ENCODE data around the gene STAC3.

STAC3 gene

DNA sequence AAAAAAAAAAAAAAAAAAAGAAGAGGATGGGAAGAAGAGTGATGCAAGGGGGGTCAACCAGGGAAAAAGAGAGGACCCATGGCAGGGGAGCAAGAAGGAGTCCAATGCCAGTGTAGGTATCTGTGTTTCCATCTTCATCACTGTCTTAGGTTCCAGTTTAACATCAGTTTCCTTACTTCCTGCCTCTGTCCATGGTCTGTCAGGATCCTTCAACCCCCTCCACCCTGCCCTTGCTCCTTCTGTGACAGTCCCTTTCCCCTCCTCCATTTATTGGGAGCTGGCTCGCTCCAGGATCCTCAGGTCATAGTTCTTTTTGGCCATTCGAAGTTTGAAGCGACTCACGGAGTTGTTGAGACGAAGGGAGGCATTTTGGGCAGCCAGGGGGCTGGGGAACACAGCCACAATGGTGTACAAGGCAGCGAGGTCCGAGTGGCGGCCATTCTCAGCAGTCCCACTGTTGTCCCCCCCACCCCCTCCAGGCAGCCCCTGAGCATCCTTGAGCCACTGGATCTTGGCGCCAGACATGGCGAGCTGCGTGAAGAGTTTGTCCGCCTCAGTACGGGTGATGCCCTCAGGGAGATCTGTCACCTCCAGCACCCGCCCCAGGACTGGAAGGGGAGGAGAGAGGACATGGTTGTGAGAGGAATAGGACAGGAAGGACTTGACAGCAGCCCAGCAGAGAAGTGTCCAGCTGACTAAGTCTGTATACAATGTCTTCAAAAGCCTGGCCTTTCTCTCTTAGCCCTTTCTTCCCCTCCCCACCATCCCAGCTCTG is 3.7 kb upstream of the STAC3 start:
- no peak for DNase-seq (ENCODE audit: low read depth)

DNA sequence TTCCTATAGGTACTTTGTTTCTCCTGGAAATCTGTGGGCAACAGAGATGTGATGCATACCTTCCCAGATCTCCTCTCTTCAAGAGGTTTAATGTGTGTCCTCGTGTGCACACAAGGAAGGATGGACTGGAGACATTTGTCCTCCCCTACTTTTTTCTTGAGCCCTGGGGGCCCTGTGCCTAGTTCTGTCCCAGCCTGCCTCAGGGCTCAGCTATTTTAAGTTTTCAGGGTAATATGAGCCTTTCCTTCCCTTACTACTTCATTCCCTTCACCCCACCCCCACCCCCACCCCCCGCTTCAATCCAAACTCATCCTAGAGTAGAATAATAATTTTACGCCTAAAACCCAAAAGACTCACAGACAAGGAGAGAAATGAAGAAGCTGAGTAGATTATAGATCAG is 446 bp downstream of the STAC3 start:
- DNase-seq (ENCODE audit: low read depth): no peak

DNA sequence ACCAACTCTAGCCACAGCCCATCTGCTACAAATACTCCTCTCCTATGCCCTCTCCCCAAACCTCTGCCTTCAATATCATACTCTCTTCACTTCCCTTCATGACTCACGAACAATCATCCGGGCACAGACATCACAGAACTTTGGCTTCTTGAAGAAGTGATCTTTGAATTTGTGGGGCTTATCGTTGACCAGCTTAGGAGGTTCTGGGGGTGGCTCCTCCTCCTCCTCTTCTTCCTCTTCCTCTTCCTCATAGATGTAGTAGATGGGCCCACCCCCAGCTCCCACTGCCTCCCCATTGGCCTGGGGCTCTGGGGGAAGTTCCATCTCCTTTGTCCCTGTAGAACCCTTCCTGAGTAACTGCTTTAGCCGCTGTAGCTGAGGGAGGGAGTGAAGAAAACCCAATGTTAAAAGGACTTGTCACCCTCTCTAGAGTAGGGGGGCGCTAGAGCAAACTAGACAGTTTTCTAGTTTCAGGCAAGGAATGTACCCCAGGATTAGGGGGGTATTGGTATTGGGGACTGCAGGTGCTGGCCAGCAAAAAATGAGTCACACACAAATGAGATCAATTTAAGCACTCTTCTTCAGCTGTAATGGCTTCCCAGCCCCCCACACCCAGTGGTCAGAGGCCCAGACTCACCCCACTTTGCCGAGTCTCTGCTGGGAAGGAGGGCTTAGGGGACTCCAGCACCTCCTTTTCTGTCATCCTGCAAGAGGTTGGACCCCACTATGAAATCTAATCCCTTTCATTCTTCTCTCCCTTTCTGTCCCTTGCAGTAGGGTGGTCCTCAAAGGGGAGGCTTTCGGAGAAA is 1.8 kb downstream of the STAC3 start:
- no peak for DNase-seq (ENCODE audit: low read depth)

DNA sequence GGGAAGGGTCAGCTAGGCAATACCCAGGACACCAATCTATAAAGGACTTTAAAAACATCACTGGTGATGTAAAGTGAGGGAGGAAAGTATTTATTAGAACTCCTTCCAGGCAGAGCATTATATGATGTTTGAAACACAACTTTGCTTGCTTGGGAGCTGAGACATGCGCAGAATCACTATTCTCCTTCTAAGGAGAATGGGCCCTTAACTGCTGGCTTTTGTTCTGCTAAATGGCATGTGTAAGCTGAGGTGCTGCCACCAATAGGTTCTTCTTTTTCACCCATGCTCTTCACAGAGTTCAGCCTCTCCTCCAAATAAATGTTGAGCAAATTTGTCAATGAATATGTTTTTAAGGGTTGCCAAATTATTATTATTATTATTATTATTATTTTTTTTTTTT is 3.9 kb downstream of the STAC3 start:
- DNase-seq (ENCODE audit: low read depth): no peak

DNA sequence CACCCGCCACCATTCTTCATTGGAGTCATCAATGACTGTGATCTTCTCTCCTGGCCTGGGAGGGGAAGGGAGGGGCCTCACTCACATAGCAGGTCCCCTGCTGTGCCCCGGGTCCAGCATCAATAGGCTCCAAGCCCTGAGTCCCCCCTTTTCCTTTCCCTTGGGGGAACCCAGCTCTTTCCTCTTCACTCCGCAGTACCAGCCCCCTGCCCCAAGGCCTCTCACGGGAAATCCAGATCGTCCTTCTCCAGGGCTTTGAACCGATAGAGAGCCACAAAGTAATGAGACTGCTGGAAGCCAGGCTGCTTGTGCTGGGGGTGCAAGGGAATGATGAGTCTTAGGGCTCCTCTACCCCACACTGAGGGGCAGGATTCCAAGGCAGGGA is 6.7 kb downstream of the STAC3 start:
- no peak for DNase-seq (ENCODE audit: low read depth)

DNA sequence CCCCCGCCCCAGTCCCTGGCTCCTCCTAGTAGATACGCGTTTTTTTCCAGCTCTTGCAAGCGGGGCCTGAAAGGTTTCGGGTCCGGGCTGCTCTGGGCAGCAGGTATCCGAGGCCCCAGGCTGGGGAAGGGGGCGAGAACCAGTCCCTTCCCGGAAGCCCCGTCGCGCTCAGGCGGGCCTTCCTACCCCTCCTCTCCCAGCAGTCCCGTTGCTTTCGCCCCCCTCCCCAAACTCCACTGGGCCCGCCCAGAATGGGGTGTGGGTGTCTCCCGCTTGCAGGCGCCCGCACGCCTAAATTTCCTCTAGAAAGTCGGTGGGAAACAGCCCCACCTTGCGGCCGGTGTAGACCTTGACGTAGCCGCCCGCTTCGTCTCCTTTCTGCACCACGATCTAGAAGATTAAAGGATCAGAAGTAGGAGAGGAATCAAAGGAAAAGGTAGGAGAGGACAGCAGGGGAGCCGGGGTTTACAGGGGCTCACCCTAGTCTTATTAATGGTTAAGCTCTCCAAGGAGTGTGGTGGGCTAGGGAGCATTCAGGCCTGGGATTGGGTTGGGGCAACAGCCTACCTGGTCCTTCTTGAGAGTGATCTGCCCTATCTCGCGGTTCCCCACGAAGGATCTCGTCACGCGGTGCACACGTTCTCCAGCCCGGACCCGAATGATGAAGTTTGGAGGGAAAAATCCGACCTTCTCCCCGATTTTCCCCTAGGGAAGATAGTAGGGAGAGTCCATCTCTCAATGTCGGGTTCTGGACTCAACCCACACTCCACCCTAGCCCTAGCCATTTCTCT is 7.3 kb downstream of the STAC3 start:
- DNase-seq (ENCODE audit: low read depth): peak; percentile 79

DNA sequence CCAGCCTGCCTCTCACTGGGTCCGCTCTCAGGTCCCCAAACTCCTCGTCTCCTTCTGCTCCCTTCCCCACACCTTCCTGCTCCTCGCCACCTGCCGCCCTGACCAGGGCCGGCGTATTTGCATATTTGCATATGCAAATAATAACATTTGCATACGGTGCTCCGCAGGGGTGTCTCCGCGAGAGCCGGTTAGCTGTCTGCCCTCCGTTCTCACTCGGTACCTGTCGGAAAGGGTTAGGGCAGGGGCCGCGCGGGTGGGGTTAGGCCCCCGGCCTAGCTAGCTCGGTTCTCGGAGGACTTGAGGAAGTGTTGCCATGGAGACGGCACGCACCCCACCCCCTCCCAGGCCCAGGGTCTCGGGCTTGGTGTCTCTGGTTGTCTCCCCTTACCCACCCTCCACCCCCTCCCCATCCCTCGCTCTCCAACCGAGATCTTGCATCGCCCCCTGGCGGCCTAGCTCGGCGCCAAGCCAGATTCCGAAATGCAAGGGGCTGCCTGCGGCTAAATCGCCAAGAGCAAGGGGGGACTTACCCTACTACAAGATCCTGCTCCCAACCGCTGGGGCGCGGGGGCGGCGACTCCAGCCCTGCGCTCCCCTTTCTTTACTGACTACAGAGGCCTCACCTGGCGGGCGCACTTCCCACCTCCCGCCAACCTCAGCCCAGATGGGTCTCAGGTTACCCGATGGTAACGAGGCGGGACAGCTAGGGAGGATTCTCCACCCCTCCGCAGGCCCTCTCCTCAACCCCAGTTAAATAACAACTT is 8.1 kb downstream of the STAC3 start:
- peak; percentile 65 for DNase-seq (ENCODE audit: low read depth)

DNA sequence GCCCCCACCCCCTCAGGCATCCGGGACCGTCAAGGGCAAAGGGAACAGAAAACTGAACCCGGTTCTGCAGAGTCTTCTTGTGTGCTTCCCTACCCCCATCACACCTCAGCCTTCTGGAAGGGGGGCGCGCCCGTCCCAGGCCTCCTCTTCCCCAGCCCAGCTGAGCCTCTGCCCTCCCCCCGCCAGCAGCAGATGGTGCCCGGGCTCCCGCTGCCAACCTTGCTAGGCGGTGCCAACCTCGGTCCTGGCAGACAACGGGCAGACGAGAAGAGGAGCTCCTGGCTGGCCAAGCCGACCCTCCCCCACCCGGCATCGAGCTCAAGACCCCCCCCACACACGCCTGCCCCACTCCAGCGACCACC is 8.7 kb downstream of the STAC3 start:
- no peak for DNase-seq (ENCODE audit: low read depth)

DNA sequence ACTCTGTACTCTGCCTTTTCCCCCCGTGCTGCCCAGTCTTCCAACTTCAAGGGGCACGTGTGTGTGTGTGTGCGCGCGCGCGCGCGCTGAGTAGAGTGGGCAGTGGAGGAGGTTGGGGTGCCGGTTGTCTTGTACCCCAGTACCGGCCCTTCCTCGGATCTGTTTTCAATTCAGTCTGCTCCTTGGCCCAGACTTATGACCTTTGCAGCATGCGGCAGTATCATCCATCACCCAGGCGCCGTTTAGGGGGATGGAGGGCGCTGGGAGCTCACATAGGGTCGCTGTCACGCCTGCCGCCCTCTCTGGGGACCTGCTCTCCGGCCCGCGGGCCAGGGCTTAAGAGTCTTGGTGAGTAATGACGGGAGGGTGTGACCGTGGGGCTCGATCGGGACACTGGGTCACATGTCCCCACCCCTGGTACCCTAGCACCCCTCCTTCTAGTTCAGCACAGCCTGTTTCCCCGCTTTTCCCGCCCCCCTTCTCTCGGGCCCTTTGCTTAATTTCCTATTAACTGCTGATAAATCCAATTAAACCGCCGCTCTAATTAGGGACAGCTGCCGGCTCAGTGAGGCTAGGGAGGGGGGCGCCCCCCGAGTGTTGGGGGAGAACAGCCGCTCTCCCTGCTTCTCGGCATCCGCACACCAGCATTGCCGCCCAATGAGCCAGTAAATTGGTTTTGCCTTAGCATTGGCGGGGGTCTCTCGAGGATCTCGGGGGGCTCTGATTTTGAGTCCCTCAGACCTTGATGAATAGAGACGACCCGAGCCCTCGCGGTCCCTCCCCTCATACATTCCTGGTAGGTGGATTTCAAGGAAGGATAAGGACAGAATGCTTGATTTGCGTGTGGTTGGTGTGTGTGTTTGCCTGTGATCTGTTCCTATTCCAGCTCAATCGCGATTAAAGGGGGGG is 9.3 kb downstream of the STAC3 start:
- DNase-seq (ENCODE audit: low read depth): no peak

DNA sequence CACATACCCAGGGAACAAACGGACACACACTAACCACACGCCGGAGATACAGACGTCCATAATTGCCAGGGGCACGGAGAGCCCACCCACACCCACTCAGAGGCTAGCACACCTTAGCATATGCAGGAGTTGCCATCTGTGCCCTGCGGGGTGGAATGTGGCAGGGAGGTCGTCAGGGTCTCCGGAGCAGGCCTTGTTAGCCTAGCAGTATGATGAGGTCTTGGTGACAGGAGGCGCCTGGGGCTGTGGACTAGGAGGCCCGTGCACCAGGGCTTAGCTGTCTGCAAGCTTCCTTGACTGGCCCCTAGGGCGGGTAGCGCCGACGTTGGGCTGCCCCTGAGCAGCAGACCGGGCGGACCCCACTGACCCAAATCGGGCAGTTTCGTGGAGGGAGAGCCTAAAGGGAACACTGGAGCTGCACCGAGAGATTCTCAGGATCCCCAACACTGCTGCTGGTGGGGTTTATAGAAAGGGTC is 10.0 kb downstream of the STAC3 start:
- no peak for DNase-seq (ENCODE audit: low read depth)

DNA sequence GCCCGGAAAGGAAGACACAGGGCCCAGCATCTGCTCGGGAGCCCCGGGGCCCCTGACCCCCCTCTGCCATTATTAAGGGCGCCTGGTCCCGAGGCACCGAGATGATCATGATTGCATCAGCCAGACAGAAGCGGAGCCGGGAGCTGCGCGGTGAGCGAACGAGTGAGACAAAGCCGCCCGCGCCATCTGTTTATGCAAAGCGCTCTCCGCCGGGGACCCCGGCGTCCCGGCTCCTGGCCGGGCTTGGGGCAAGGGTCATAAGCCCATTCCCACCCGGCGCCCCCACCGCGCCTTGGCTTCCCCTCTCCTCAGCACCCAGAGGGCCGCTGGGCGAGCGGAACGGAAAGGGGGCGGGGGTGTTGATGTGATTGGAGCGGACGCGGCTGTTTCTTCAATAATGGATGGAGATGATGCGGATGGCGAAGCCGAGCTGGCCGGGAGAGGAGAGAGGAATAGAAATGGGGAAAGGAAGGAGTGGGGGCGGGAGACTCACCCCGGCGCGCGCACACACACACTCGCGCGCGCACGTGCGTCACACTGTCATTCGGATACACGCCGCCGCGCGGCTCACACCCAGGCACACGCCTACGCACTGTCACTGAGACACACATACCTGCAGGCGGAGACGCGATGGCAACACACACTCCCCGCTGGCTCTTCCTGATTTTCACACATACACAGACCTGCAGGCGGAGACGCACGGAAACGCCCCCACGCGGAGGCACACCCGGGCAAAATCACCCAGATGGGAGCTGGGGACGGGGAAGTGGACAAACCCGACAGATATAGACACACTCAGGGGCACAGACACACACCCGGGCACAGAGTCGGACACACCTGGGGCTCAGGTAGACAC is 10.7 kb downstream of the STAC3 start:
- DNase-seq (ENCODE audit: low read depth): peak; percentile 70

DNA sequence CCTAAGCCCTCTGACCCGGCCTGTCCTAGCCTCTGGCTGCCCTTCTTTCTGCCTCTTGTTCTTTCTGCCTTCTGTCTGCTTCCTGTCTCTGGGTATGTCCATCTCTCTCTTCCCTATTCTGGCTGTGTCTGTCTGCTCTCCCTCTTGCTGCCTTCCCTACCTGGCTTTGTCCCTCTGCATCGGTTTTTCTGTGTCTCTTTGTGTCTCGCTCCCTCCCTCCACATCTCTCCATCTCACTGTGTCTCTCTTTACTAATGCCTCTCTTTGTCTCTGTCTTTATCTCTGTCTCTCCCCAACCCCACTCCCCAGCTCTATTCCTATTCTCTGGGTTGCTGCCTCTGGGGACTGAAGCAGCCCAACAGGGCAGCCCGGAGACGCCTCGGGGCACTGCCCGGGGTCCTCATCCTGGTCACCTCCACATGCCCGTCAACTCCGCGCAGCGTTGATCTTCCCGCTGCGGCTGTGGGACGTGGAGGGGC is 11.4 kb downstream of the STAC3 start:
- no peak for DNase-seq (ENCODE audit: low read depth)

DNA sequence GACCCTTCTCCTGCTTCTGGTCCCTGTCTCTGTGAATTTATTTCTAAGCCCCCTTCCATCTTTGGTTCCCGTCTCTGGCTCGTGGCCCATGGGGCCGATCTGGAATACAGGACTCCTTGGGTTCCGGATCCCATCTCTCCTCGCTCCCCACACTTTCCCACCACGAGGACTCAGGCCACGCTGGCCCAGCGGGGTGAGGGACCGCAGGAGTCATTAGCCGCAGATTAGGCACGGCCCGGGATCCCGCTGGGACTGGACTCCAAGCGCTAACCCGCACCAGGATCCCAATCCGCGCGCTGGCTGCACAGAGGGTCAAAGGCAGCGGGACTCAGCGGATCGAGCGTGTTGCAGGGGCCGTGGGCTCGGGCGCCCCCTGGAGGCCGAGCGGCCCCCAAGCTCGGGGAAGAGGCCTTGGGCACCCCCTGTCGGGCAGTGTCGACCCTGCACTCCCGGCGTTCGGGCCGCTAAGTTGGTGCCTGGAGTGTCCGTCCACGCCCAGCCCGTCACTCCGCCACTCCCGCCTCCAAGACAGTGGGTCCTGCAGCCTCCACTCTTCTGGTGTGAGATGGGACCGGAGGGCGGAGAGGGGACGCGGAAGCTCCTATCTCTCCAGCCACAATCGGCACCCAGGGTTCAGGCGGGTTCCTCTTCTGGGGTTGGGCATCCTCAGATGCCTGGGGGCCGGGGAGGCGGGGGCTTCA is 12.0 kb downstream of the STAC3 start:
- peak; percentile 85 for DNase-seq (ENCODE audit: low read depth)

DNA sequence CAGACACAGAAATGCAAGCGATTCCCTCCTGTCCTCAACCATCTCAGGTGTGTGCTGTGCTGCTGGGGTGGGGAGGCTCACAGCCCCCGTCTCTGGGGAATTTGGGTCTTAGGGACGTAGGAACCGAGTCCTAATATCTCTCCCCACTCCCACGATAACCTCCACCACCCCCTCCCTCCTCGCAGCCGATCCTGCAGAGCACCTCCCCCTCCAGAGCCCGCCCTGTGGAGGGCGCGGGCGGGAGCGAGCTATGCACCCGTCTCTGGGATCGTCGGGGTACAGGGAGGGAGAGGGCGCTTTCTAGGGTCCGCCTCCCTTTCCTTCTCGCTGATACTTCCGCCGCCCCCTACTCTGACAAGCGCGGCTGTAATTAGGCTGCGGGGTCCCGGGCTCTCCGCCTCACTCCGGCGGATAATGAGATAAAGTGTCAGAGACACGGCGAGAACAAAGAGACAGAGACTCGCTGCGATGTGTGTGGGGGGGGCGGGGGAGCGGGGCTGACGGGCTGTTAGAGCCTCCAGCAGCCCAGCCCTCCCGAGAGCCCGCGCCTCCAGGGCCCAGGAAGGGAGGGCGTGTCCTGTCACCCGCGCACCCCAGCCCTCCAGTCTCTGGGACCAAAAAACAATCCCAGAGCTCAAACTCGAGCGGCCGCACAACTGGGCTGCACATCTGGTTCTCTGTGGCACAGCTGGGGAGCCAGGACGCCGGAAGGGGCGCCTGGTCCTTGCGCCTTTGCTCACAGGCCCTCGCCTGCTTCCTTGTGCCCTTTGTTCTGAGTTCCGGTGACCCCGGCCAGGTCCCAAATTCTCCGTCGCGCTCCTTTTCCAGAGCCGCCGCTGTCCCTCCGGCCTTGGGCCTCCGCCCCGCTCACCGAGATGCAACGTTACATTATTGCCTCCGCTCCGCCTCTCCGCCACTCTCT is 12.8 kb downstream of the STAC3 start:
- DNase-seq (ENCODE audit: low read depth): no peak

DNA sequence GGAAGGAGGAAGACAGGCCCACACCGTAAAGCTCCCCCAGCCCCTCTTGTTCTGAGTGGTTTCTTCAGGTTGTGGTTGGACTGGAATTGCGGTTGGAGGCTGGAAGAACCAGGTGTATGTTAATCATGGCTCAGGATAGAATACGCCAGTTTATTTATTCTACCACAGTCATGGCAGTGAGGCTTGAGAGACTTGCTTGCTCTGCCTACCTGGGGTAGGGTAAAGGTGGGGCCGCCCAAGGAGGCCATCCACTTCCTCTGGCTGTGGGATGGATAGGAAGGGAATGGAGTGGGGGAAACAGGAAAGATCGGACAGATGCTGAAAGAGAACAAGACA is 13.4 kb downstream of the STAC3 start:
- no peak for DNase-seq (ENCODE audit: low read depth)

DNA sequence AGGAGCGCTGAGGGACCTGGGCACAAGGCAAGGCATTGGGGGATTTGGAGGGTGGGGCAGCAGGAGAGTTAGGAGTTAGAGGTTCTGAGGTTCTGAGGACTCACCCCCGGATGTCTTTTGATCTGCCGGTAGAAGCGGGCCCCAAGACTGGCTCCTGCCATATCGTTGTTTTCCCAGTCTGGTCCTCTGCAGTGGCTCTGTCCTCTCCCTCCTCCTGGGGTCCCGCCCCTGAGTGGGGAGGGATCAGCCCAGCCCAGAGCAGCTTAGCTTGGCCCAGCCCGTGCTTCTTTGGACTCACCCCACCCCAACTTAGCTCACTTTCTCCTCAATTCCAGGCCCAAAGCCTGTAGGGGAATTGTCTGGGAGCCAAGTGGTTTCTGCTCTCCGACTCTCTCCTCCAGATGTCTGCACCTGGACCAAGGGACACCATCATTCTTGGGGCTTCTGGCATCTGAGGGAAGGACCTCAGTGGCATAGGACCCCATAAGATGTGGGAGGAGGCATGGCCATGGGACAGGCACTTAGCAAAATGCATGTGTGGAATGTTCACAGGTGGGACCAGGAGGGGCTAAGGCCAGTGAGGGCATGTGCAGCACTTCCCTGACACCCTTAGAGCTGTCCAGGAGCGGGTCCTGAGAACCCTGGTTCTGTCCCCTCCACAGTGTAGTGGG is 13.9 kb downstream of the STAC3 start:
- no peak for DNase-seq (ENCODE audit: low read depth)

DNA sequence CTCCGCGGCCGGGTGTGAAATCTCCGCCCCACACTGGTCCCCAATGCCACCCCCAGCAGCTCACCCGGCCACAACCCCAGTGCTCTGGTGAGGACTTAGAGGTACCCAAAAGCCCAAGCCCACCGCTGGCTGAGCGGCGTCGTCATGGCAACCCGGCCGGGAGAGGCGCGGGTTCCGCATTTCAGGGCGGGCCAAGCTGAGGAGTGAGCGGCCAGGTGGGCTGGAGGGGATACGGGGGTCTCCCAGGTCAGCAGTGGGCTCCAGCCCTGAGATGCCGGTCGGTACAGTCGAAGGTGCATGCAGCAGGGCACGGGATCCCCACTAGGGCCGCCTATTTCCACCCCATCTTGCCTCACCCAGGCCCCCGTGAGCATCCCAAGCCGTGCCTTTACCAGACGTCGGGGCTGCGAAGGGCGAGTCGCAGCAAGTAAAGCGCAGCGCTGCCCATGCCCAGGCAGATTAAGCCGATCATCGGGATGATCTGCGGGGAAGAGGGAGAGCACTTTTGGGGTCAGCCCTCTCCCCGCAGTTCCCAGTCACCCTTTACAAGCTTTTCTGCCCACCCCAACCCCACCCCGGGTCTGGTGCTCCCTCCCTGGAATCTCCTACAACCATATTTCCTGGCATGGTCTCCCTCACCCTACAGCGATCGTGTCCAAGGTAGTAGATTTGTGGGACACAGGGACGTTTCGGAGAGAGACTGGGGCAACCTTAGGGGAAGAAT is 14.6 kb downstream of the STAC3 start:
- no peak for DNase-seq (ENCODE audit: low read depth)

Measured in activated T-cell treated with anti-CD3 and anti-CD28 coated beads for 1 hour (primary cell).